ENCODE results near the gene CDC42EP5. TPM values are rescaled to one million over a fixed set of nuclear protein-coding genes. Genes with fewer than 3 reads are reported as not detected.

Gene CDC42EP5
- total RNA-seq, 1 donor from 2014 or later: 18.2 TPM

DNA sequence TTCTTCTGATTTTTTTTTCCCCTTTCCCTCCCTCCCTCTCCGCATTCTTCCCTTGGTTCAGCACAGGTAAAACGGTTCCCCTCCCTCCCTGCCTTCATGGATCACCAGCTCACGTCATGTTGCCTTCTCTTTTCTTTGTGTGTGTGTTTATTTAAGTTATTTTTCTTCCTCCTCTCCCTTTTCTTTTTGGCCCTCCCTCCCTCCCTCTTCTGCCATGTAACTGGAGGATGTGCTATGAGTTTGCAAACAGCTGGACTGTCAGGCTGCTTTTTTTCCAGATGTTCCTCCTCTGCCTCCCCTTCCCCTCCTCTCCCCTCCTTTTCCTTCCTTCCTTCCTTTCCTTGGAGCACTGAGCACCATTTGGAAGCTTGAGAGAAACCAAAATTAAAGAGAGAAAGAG, 11.5 kb downstream of the CDC42EP5 start:
- no peak overlapping the region for H3K4me3 ChIP-seq (ENCODE audit: low read depth, low read length)
- DNase-seq (ENCODE audit: low read depth): no peak
- H3K27me3 ChIP-seq (ENCODE audit: control insufficient read depth, insufficient read depth, low read length): no peaks in the 10 kb centered on the region
- TF ChIP-seq, protein P1, sequence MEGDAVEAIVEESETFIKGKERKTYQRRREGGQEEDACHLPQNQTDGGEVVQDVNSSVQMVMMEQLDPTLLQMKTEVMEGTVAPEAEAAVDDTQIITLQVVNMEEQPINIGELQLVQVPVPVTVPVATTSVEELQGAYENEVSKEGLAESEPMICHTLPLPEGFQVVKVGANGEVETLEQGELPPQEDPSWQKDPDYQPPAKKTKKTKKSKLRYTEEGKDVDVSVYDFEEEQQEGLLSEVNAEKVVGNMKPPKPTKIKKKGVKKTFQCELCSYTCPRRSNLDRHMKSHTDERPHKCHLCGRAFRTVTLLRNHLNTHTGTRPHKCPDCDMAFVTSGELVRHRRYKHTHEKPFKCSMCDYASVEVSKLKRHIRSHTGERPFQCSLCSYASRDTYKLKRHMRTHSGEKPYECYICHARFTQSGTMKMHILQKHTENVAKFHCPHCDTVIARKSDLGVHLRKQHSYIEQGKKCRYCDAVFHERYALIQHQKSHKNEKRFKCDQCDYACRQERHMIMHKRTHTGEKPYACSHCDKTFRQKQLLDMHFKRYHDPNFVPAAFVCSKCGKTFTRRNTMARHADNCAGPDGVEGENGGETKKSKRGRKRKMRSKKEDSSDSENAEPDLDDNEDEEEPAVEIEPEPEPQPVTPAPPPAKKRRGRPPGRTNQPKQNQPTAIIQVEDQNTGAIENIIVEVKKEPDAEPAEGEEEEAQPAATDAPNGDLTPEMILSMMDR (IDR thresholded peaks at IDR 0.05; ENCODE audit: insufficient read depth, low read length, severe bottlenecking): no peak
- peaks cover 23% of the 10 kb centered on the region for H3K36me3 ChIP-seq (ENCODE audit: control insufficient read depth, insufficient read depth, low read length)
- FAIRE-seq: no peak

DNA sequence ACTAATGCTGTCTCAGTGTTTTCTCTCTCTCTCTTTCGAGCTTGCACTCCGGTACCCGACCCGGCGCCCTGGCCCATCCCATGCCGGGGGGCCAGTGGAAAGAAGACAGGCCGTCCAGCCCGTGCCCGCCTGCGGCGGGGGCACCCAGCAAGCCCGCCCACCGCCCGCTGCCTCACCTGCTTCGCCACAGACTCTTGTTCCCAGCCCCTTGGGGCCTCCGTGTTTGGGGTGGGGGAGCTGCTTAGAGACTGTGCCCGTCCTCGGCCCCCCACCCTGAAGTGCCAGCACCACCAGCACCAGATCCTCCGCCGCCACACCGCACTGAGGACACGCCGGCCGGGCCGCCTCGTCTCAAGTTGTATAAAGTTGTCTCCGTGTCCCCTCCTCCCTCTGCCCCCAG, 11.9 kb downstream of the CDC42EP5 start:
- TF ChIP-seq, protein P1 (IDR thresholded peaks at IDR 0.05; ENCODE audit: insufficient read depth, low read length, severe bottlenecking): no peak
- peaks cover 27% of the 10 kb centered on the region for H3K36me3 ChIP-seq (ENCODE audit: control insufficient read depth, insufficient read depth, low read length)
- H3K27me3 ChIP-seq (ENCODE audit: control insufficient read depth, insufficient read depth, low read length): no peaks in the 10 kb centered on the region
- H3K4me3 ChIP-seq (ENCODE audit: low read depth, low read length): no peak overlapping the region
- no peak for FAIRE-seq
- DNase-seq (ENCODE audit: low read depth): no peak

DNA sequence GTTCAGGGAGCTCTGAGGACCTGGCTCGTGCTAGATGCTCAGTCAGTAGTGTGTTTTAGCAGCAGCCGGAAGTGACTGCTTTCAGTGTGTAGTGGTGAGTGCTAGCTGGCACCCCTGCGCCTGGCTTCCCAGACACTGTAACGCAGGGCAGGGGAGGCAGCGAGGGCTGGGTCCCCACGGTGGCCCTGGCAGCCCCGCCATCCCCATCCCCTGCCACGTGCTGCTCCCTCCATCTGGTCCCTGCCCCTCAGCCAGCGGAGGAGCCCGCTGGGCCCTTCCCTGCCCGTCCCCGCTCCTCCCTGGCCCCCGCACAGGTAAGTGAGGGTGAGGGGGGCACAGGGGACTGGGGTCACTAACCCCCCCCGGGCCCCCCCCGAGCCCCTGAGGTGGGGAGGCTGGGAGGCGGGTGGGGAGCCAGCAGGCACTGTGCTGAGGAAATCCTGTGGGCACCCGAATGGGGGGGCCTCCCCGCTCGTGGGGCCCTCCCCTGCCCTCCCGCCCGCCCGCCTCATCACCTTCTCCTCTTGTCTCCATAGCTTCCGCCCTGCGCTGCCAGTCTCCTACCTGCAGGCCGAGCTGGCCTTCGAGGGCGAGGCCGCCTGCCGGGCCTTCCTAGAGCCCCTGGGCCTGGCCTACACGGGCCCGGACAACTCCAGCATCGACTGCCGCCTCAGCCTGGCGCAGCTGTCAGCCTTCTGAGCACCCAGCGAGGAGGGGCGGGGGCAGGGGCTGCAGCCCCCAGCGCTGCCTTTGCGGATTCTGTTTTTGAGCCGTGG, 12.7 kb downstream of the CDC42EP5 start:
- TF ChIP-seq, protein P1 (IDR thresholded peaks at IDR 0.05; ENCODE audit: insufficient read depth, low read length, severe bottlenecking): no peak
- Histone ChIP-seq H3K4me3 (ENCODE audit: low read depth, low read length) (no peak overlapping the region), H3K36me3 (ENCODE audit: control insufficient read depth, insufficient read depth, low read length) (peaks cover 32% of the 10 kb centered on the region), H3K27me3 (ENCODE audit: control insufficient read depth, insufficient read depth, low read length) (no peaks in the 10 kb centered on the region)
- no peak for DNase-seq (ENCODE audit: low read depth)
- no peak for FAIRE-seq

DNA sequence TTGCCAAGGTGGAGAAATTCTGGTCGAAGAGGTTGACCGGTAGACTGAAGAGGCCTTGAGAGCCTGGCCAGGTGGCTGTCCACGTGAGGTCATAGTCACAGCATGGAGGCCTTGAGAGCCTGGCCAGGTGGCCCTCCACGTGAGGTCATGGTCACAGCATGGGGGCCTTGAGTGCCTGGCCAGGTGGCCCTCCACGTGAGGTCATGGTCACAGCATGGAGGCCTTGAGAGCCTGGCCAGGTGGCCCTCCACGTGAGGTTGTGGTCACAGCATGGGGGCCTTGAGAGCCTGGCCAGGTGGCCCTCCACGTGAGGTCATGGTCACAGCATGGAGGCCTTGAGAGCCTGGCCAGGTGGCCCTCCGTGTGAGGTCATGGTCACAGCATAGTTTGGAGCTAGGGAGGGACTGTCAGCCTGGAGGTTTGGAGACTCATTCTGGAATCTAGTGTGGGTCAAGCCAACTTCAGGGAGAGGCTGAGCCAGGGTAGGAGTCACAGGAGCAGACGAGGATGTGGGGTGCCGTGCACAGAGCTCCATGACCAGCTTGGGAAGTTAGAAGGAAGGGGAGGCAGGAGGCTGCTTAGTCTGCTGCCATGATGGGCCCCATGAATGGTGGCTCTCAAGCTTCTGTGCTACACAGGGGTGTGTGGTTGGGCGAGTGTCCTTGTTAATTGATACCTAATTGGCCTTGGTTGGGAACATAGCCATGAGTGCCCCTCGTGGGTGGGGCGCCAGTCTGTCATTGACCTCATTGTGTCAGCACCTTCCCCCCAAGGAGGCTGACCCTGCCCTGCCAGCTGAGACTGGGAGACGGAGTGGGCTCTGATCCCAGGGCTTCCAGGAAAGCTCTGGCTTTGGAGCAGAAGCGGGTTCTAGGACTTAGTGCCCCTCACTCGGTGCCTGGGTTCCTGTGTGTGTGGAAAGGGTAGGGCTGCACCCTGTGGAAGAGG, 13.5 kb downstream of the CDC42EP5 start:
- TF ChIP-seq, protein P1 (IDR thresholded peaks at IDR 0.05; ENCODE audit: insufficient read depth, low read length, severe bottlenecking): no peak
- H3K36me3 ChIP-seq (ENCODE audit: control insufficient read depth, insufficient read depth, low read length): peaks cover 39% of the 10 kb centered on the region
- no peak overlapping the region for H3K4me3 ChIP-seq (ENCODE audit: low read depth, low read length)
- no peaks in the 10 kb centered on the region for H3K27me3 ChIP-seq (ENCODE audit: control insufficient read depth, insufficient read depth, low read length)
- FAIRE-seq (peak; percentile 64), DNase-seq (ENCODE audit: low read depth) (no peak)

DNA sequence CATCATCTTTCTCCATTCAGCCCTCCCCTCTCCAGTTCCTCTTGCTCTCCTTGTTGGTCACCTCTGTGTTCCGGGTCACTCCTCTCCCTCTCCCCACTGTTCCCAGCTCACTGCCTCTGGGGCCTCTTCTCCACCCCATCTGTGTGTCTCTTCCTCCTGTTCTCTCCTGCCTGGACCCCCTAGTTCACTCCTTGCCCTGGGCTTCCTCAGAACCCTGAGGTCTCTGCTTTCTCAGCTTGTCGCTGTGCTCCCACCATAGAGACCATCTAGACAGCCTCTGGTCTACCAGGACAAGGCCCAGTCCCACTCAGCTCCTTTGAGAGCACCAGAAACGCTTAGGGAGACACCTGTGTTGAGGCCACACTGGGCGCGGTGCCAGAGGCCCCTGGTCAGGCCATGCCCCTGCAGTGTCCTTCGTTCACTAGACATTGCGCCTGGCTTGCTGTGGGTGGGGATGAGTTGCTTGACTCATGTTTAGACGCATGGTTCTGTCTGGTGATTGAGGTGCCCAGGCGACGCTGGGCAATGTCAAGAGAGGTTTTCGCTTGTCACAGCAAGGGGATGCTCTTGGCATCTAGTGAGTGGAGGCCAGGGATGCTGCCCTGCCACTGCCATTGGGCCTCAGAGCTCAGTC, 14.3 kb downstream of the CDC42EP5 start:
- peaks cover 45% of the 10 kb centered on the region for H3K36me3 ChIP-seq (ENCODE audit: control insufficient read depth, insufficient read depth, low read length)
- TF ChIP-seq, protein P1 (IDR thresholded peaks at IDR 0.05; ENCODE audit: insufficient read depth, low read length, severe bottlenecking): no peak
- no peaks in the 10 kb centered on the region for H3K27me3 ChIP-seq (ENCODE audit: control insufficient read depth, insufficient read depth, low read length)
- DNase-seq (ENCODE audit: low read depth) (no peak), FAIRE-seq (no peak)
- H3K4me3 ChIP-seq (ENCODE audit: low read depth, low read length): no peak overlapping the region
